OCI-LY7 (cell line): Measurements from ENCODE around the gene TIAL1. TPM values are rescaled to one million over a fixed set of nuclear protein-coding genes. Genes with fewer than 3 reads are reported as not detected.

Experiments
- BruUV-seq: library from RNA; stranded (reverse); fragments of 400-500 nt; replicated peaks from 2 replicates; lab custom pipeline; 2021; lab: Mats Ljungman, UMichigan
- CTCF ChIA-PET: fragments of 300-600 bp; sonication (Branson Sonifier 250); formaldehyde crosslinking; loops from one replicate; lab custom pipeline; 2022; ENCODE audit warnings: antibody characterized with exemption; ENCODE audit not compliant: unreplicated experiment; lab: Charles Lee
- POLR2A ChIA-PET: fragments of 300-600 bp; sonication (Branson Sonifier 250); formaldehyde crosslinking; loops from one replicate; lab custom pipeline; 2022; ENCODE audit warnings: antibody characterized with exemption; lab: Charles Lee
- DNase-seq: peaks from one replicate; pipeline ENCODE4 v3.0.0-alpha.2; 2015; ENCODE audit warnings: low spot score
- H2AFZ ChIP-seq: fragments of 200-600 bp; sonication (generic), shearing (Covaris generic); 2 replicates; pipeline ENCODE4 v1.6.1; 2014; ENCODE audit warnings: mild to moderate bottlenecking, antibody characterized with exemption, low read length, moderate library complexity
- H3K27ac ChIP-seq: fragments of 200-600 bp; sonication (generic); 2 replicates; pipeline ENCODE4 v1.5.1; 2014; ENCODE audit warnings: mixed run types, low read depth, mild to moderate bottlenecking, moderate library complexity, low read length, inconsistent platforms; ENCODE audit not compliant: poor library complexity, severe bottlenecking
- H3K36me3 ChIP-seq: fragments of 200-600 bp; sonication (generic); 2 replicates; pipeline ENCODE4 v1.6.1; 2014; ENCODE audit warnings: mild to moderate bottlenecking, antibody characterized with exemption, low read length, moderate library complexity, mixed read lengths; ENCODE audit not compliant: insufficient read depth
- H3K4me1 ChIP-seq: fragments of 200-600 bp; sonication (generic); 2 replicates; pipeline ENCODE4 v1.5.1; 2014; ENCODE audit warnings: mild to moderate bottlenecking, low read length; ENCODE audit not compliant: insufficient read depth, poor library complexity, severe bottlenecking
- H3K4me2 ChIP-seq: fragments of 200-600 bp; sonication (generic); 2 replicates; pipeline ENCODE4 v1.6.1; 2014; ENCODE audit warnings: mild to moderate bottlenecking, low read length
- H3K4me3 ChIP-seq: fragments of 200-600 bp; sonication (generic); 2 replicates; pipeline ENCODE4 v1.5.1; 2014; ENCODE audit warnings: mild to moderate bottlenecking, low read depth, low read length; ENCODE audit not compliant: poor library complexity, severe bottlenecking
- H3K79me2 ChIP-seq: fragments of 200-600 bp; sonication (generic); 2 replicates; pipeline ENCODE4 v1.6.1; 2016; ENCODE audit warnings: low read depth, mild to moderate bottlenecking, low read length, moderate library complexity, mixed read lengths; ENCODE audit not compliant: insufficient read depth
- H3K9me2 ChIP-seq: fragments of 200-600 bp; sonication (generic); 2 replicates; pipeline ENCODE4 v1.6.1; 2016; ENCODE audit warnings: mild to moderate bottlenecking, low read length, mixed read lengths; ENCODE audit not compliant: insufficient read depth
- H3K9me3 ChIP-seq: fragments of 200-600 bp; sonication (generic); 2 replicates; pipeline ENCODE4 v1.6.1; 2014; ENCODE audit warnings: mild to moderate bottlenecking, mixed run types, low read length, mixed read lengths
- H4K20me1 ChIP-seq: fragments of 200-600 bp; sonication (generic); 2 replicates; pipeline ENCODE4 v1.6.1; 2014; ENCODE audit warnings: mild to moderate bottlenecking, antibody characterized with exemption, low read length, moderate library complexity, mixed read lengths; ENCODE audit not compliant: insufficient read depth
- EZH2phosphoT487 ChIP-seq: fragments of 200-600 bp; sonication (generic); IDR thresholded peaks from 2 replicates; pipeline ENCODE4 v1.6.1; 2018; ENCODE audit warnings: low read depth, borderline replicate concordance, mild to moderate bottlenecking, mixed run types, antibody characterized with exemption, low read length, moderate library complexity, mixed read lengths
- intact Hi-C: fragments of 100-400 bp; cut with micrococcal nuclease; formaldehyde crosslinking; loops from one replicate; pipeline ENCODE4 v1.10.0; 2022; ENCODE audit not compliant: unreplicated experiment
- total RNA-seq, 2 experiments: library from RNA; depleted of rRNA in 1 of 2; stranded (reverse); fragments of >200 nt in 1 of 2; shearing (Covaris generic) in 1 of 2; gene quantifications; 2 replicates each; pipeline ENCODE4 v1.2.3, GENCODE V29; 2014 to 2022
- TF ChIP-seq, protein P1 (sequence below): fragments of 200-600 bp; sonication (generic); conservative IDR thresholded peaks from 2 replicates; pipeline ENCODE4 v1.5.1; 2014; ENCODE audit warnings: mild to moderate bottlenecking, antibody characterized with exemption, low read length, moderate library complexity, mixed read lengths

TIAL1 gene
- total RNA-seq, 2 experiments from 2014 or later = 61.1 to 172 TPM

DNA sequence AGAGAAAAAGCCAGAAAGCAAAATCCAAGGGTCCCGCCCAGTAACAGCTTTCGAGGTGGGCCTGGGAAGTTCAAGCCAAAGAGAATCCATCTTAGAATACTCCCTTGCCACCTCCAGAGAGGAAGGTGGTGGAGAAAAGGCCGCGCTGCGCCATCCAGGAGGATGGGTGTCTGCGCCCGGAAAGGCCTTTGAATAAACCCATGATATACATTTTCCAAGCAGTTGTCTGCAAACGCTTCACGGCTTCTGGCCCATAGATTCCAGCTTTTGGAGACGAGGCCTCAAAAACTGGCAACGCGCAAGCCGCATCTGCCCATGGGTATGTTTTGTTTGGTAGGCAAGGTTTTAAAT is 72.1 kb downstream of the TIAL1 start:
- ChIA-PET CTCF (no interaction called here), POLR2A (interaction anchor here (0.6 to 1.3 kb wide), 2 partner anchors 16 to 430 kb away, joined by 3 to 5 read pairs; no protein-coding TSS in a partner anchor)
- no peak overlapping the region for H3K27ac ChIP-seq

GRCh38 chr10:119523895-119524719 is 72.7 kb downstream of the TIAL1 start:
- Histone ChIP-seq H3K4me2 (no peak overlapping the region), H2AFZ (no peak overlapping the region), H4K20me1 (no peaks in the 10 kb centered on the region), H3K4me3 (no peak overlapping the region), H3K79me2 (no peaks in the 10 kb centered on the region), H3K36me3 (peaks cover 13% of the 10 kb centered on the region; the same call in 1 of the 2 replicates), H3K4me1 (no peaks in the 10 kb centered on the region), H3K9me2 (no peaks in the 10 kb centered on the region), H3K9me3 (no peaks in the 10 kb centered on the region), H3K27ac (no peak overlapping the region)
- intact Hi-C loops = no loop called here
- no peak for TF ChIP-seq EZH2phosphoT487
- TF ChIP-seq, protein P1, sequence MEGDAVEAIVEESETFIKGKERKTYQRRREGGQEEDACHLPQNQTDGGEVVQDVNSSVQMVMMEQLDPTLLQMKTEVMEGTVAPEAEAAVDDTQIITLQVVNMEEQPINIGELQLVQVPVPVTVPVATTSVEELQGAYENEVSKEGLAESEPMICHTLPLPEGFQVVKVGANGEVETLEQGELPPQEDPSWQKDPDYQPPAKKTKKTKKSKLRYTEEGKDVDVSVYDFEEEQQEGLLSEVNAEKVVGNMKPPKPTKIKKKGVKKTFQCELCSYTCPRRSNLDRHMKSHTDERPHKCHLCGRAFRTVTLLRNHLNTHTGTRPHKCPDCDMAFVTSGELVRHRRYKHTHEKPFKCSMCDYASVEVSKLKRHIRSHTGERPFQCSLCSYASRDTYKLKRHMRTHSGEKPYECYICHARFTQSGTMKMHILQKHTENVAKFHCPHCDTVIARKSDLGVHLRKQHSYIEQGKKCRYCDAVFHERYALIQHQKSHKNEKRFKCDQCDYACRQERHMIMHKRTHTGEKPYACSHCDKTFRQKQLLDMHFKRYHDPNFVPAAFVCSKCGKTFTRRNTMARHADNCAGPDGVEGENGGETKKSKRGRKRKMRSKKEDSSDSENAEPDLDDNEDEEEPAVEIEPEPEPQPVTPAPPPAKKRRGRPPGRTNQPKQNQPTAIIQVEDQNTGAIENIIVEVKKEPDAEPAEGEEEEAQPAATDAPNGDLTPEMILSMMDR = no peak
- ChIA-PET POLR2A (interaction anchor here (0.6 kb wide), 1 partner anchor 429 kb away, joined by 5 read pairs; no protein-coding TSS in a partner anchor), CTCF (no interaction called here)
- no peak for DNase-seq
- BruUV-seq = no TSS peak

More for the DNA sequence above, 72.1 kb downstream of the TIAL1 start:
- no peaks in the 10 kb centered on the region for H3K79me2 ChIP-seq
- no peak overlapping the region for H3K4me2 ChIP-seq
- no peaks in the 10 kb centered on the region for H4K20me1 ChIP-seq
- no TSS peak for BruUV-seq
- no peak overlapping the region for H2AFZ ChIP-seq
- H3K9me2 ChIP-seq = no peaks in the 10 kb centered on the region
- no peaks in the 10 kb centered on the region for H3K9me3 ChIP-seq
- H3K4me3 ChIP-seq = no peak overlapping the region
- no peak for DNase-seq
- H3K4me1 ChIP-seq = no peaks in the 10 kb centered on the region
- H3K36me3 ChIP-seq = peaks cover 13% of the 10 kb centered on the region; the same call in 1 of the 2 replicates
- TF ChIP-seq, protein P1 = no peak
- TF ChIP-seq EZH2phosphoT487 = no peak
- intact Hi-C loops = no loop called here

Other genes with a start within 250 kb of the TIAL1 start
- 16.9 and 22.5 TPM in 2 replicates for gene RGS10, start 54.2 kb downstream of the TIAL1 start, total RNA-seq (2014; rRNA removed; shearing (Covaris generic))
- gene RGS10, start 54.2 kb downstream of the TIAL1 start, total RNA-seq (2022) = 45.2 and 48.8 TPM in 2 replicates
- gene BAG3, start 54.4 kb upstream of the TIAL1 start, total RNA-seq (2014; rRNA removed; shearing (Covaris generic)) = 0.41 and 1.9 TPM in 2 replicates
- 2.4 and 2.6 TPM in 2 replicates for gene BAG3, start 54.4 kb upstream of the TIAL1 start, total RNA-seq (2022)
- gene INPP5F, start 129.1 kb upstream of the TIAL1 start, total RNA-seq (2014; rRNA removed; shearing (Covaris generic)) = 6.2 TPM in 2 replicates
- 8.7 and 12.8 TPM in 2 replicates for gene INPP5F, start 129.1 kb upstream of the TIAL1 start, total RNA-seq (2022)